HEK293 (cell line): ENCODE data around the gene DNMT1.
"Not testable (repeated sequence)": the region's sequence is repeated elsewhere in the genome, so short reads cannot be mapped to it uniquely, and the experiment has no call there.

ENCODE experiments used
- CTCF ChIA-PET: fragments of 350-600 bp; formaldehyde crosslinking; extraction: SDS; loops from one replicate; lab custom pipeline; 2021; ENCODE audit warnings: antibody characterized with exemption; lab: Yijun Ruan, JAX
- POLR2A ChIA-PET: fragments of 300-600 bp; formaldehyde crosslinking; extraction: SDS; loops from one replicate; lab custom pipeline; 2020; ENCODE audit warnings: antibody characterized with exemption, inconsistent platforms; lab: Yijun Ruan, JAX
- H3K27ac ChIP-seq: fragments of 200-500 bp; sonication (Bioruptor generic); 2 replicates; pipeline ENCODE4 v1.5.1; 2014; ENCODE audit warnings: low read depth, low read length, control low read depth, inconsistent platforms; ENCODE audit errors: extremely low read depth
- H3K36me3 ChIP-seq, 2 experiments: fragments of 200-500 bp in 1 of 2; sonication (Bioruptor generic) in 1 of 2; 1 replicate in 1 of 2; 2 replicates in 1 of 2; pipeline ENCODE4 v1.5.1; 2014 to 2017; ENCODE audit warnings: inconsistent platforms in 2 of 2, low read length in 2 of 2; ENCODE audit not compliant: control insufficient read depth in 2 of 2, insufficient read depth in 1 of 2
- H3K4me1 ChIP-seq: fragments of 200-500 bp; sonication (Bioruptor generic); 2 replicates; pipeline ENCODE4 v1.5.1; 2014; ENCODE audit warnings: mild to moderate bottlenecking, low read length, inconsistent platforms; ENCODE audit not compliant: control insufficient read depth, insufficient read depth
- H3K4me3 ChIP-seq: 2 replicates; pipeline ENCODE4 v1.5.1; 2011; ENCODE audit warnings: low read depth, mild to moderate bottlenecking, control low read depth, low read length, moderate library complexity
- H3K9me3 ChIP-seq: fragments of 200-500 bp; sonication (Bioruptor generic); 2 replicates; pipeline ENCODE4 v1.5.1; 2014; ENCODE audit warnings: low read depth, low read length, inconsistent platforms; ENCODE audit not compliant: control insufficient read depth, insufficient read depth
- TRIM28 ChIP-seq: IDR thresholded peaks from 2 replicates; pipeline ENCODE4 v1.6.1; 2011; ENCODE audit warnings: low read length, control low read depth, borderline replicate concordance
- ZBTB21 ChIP-seq: fragments of 450-650 bp; formaldehyde crosslinking; IDR thresholded peaks from 2 replicates; pipeline ENCODE4 v1.5.1; 2017; ENCODE audit warnings: missing biosample characterization, missing genetic modification characterization
- ZNF121 ChIP-seq: fragments of 450-650 bp; formaldehyde crosslinking; IDR thresholded peaks from 2 replicates; pipeline ENCODE4 v1.5.1; 2016; ENCODE audit warnings: missing biosample characterization, missing genetic modification characterization
- ZNF146 ChIP-seq: fragments of 450-650 bp; formaldehyde crosslinking; IDR thresholded peaks from 2 replicates; pipeline ENCODE4 v1.5.1; 2016; ENCODE audit warnings: missing biosample characterization, missing genetic modification characterization
- ZNF23 ChIP-seq: fragments of 450-650 bp; formaldehyde crosslinking; IDR thresholded peaks from 2 replicates; pipeline ENCODE4 v1.5.1; 2016; ENCODE audit warnings: missing biosample characterization, missing genetic modification characterization, borderline replicate concordance
- ZNF292 ChIP-seq: fragments of 450-650 bp; formaldehyde crosslinking; IDR thresholded peaks from 2 replicates; pipeline ENCODE4 v1.5.1; 2016; ENCODE audit warnings: low read depth, missing biosample characterization, missing genetic modification characterization, borderline replicate concordance
- ZNF341 ChIP-seq: fragments of 450-650 bp; formaldehyde crosslinking; IDR thresholded peaks from 2 replicates; pipeline ENCODE4; 2016; ENCODE audit warnings: low read depth, missing biosample characterization, missing genetic modification characterization
- ZNF391 ChIP-seq: fragments of 450-650 bp; formaldehyde crosslinking; IDR thresholded peaks from 2 replicates; pipeline ENCODE4 v1.5.1; 2016; ENCODE audit warnings: low read depth, missing biosample characterization, missing genetic modification characterization, borderline replicate concordance
- ZNF624 ChIP-seq: fragments of 450-650 bp; formaldehyde crosslinking; IDR thresholded peaks from 2 replicates; pipeline ENCODE4 v1.5.1; 2017; ENCODE audit warnings: missing biosample characterization, missing genetic modification characterization
- ZNF626 ChIP-seq: fragments of 450-650 bp; sonication (Bioruptor Pico); formaldehyde crosslinking; IDR thresholded peaks from 2 replicates; pipeline ENCODE4 v1.5.1; 2018; ENCODE audit warnings: missing biosample characterization, missing genetic modification characterization, inconsistent platforms
- ZNF654 ChIP-seq: fragments of 450-650 bp; formaldehyde crosslinking; IDR thresholded peaks from 2 replicates; pipeline ENCODE4 v1.5.1; 2016; ENCODE audit warnings: low read depth, missing biosample characterization, missing genetic modification characterization
- TF ChIP-seq, protein P1 (sequence below): fragments of 450-650 bp; IDR thresholded peaks from 2 replicates; pipeline ENCODE4 v1.5.1; 2018; ENCODE audit warnings: missing biosample characterization, missing genetic modification characterization
- TF ChIP-seq, protein P2 (sequence below): fragments of 450-650 bp; formaldehyde crosslinking; IDR thresholded peaks from 2 replicates; pipeline ENCODE4 v1.5.1; 2016; ENCODE audit warnings: missing biosample characterization, missing genetic modification characterization, borderline replicate concordance

Gene DNMT1

DNA sequence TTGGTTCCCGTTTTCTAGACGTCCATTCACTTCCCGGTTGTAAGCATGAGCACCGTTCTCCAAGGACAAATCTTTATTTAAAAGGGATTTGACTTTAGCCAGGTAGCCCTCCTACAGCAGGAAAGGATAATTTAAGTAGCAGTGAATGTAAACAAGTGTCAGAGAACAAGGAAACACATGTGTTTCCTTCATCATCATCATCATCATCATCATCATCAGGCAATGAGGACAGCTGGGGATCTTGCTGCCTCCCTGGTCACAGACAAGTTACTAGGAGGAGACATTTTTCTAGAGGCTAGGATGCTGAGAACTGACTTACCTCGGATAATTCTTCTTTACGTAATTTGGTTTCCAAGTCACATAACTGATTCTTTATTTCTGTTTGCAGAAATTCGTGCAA is 14.3 kb downstream of the DNMT1 start:
- TF ChIP-seq, protein P1, sequence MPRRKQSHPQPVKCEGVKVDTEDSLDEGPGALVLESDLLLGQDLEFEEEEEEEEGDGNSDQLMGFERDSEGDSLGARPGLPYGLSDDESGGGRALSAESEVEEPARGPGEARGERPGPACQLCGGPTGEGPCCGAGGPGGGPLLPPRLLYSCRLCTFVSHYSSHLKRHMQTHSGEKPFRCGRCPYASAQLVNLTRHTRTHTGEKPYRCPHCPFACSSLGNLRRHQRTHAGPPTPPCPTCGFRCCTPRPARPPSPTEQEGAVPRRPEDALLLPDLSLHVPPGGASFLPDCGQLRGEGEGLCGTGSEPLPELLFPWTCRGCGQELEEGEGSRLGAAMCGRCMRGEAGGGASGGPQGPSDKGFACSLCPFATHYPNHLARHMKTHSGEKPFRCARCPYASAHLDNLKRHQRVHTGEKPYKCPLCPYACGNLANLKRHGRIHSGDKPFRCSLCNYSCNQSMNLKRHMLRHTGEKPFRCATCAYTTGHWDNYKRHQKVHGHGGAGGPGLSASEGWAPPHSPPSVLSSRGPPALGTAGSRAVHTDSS (tag by site-specific recombination), result peak; percentile 95
- no peak for TF ChIP-seq ZNF654
- TF ChIP-seq, all 188 proteins: peak for 1
- no peaks in the 10 kb centered on the region for H3K9me3 ChIP-seq
- H3K4me1 ChIP-seq, result no peaks in the 10 kb centered on the region
- POLR2A ChIA-PET, result no interaction called here
- no peak overlapping the region for H3K4me3 ChIP-seq
- H3K36me3 ChIP-seq, result peaks cover 70 to 75% of the 10 kb centered on the region in 2 experiments
- H3K27ac ChIP-seq, result no peak overlapping the region
- CTCF ChIA-PET, result interaction anchor here (1.8 kb wide), 1 partner anchor 70 kb away, joined by 6 read pairs; no protein-coding TSS in a partner anchor

DNA sequence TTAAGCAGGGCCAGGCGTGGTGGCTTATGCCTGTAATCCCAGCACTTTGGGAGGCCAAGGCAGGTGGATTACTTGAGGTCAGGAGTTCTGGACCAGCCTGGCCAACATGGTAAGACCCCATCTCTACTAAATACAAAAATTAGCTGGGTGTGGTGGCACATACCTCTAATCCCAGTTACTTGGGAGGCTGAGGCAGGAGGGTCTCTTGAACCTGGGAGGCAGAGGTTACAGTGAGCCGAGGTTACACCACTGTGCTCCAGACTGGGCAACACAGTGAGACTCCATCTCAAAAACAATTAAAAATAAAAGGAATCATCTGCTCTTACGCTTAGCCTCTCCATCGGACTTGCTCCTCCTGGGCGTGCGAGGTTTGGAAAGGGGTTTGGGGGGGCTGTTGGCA is 14.7 kb downstream of the DNMT1 start:
- H3K9me3 ChIP-seq, H3K4me1 ChIP-seq, H3K27ac ChIP-seq, POLR2A ChIA-PET, CTCF ChIA-PET, H3K4me3 ChIP-seq: not testable (repeated sequence)
- H3K36me3 ChIP-seq, result peaks cover 72 to 76% of the 10 kb centered on the region in 2 experiments
- TF ChIP-seq ZNF121, result peak; percentile 87

DNA sequence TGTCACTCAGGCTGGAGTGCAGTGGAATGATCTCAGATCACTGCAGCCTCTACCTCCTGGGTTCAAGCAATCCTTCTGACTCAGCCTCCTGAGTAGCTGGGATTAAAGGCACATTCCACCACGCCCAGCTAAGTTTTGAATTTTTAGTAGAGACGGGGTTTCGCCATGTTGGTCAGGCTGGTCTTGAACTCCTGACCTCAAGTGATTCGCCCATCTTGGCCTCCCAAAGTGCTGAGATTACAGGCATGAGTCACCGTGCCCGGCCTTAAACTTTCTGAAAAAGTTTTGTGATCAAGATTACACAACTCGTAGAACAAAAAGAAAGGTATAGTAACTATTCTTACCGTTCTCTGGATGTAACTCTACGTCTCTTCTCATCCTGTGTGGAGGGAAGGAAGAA is 21.2 kb downstream of the DNMT1 start:
- CTCF ChIA-PET, result interaction anchor here (0.7 kb wide), 1 partner anchor 172 kb away, joined by 3 read pairs; no protein-coding TSS in a partner anchor
- peaks cover 87 to 92% of the 10 kb centered on the region in 2 experiments for H3K36me3 ChIP-seq
- no peaks in the 10 kb centered on the region for H3K9me3 ChIP-seq
- H3K4me3 ChIP-seq, result no peak overlapping the region
- TF ChIP-seq ZNF391 (tag by site-specific recombination), result no peak
- TF ChIP-seq ZNF626 (tag by site-specific recombination), result no peak
- no peak for TF ChIP-seq ZNF23 (tag by site-specific recombination)
- TF ChIP-seq ZNF624 (tag by site-specific recombination), result no peak
- no peak for TF ChIP-seq ZBTB21 (tag by site-specific recombination)
- TF ChIP-seq, protein P2, sequence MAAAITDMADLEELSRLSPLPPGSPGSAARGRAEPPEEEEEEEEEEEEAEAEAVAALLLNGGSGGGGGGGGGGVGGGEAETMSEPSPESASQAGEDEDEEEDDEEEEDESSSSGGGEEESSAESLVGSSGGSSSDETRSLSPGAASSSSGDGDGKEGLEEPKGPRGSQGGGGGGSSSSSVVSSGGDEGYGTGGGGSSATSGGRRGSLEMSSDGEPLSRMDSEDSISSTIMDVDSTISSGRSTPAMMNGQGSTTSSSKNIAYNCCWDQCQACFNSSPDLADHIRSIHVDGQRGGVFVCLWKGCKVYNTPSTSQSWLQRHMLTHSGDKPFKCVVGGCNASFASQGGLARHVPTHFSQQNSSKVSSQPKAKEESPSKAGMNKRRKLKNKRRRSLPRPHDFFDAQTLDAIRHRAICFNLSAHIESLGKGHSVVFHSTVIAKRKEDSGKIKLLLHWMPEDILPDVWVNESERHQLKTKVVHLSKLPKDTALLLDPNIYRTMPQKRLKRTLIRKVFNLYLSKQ (tag by site-specific recombination), result no peak
- no peak for TF ChIP-seq ZNF341
- TF ChIP-seq, all 188 proteins: peak for 0
- no peaks in the 10 kb centered on the region for H3K4me1 ChIP-seq
- H3K27ac ChIP-seq, result no peak overlapping the region
- POLR2A ChIA-PET, result no interaction called here

DNA sequence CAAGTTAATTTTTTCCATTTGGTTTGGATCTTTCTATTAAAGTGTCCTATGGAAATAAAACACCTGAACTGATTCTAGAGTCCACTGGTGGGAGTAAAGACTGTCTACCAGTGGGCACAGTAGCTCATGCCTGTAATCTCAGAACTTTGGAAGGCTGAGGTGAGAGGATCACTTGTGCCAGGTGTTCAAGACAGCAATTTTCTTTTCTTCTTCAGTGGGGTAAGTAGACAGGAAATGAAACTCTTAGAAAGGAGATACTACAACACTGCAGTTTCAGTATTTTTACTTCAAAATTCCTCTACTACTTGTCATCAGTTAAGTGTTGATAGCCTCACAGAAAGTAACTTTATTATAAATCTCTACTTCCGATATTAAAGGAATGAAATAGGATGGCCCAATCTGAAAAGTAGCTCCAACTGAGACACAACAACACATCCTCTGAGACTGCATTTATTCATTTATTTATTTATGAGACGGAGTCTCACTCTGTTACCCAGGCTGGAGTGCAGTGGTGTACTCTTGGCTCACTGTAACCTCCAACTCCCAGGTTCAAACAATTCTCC is 26.3 kb downstream of the DNMT1 start:
- CTCF ChIA-PET, result interaction anchor here (0.6 to 1.1 kb wide), 2 partner anchors 82 to 190 kb away, joined by 3 to 5 read pairs; no protein-coding TSS in a partner anchor
- POLR2A ChIA-PET, result interaction anchor here (1.1 kb wide), 1 partner anchor 10 kb away, joined by 3 read pairs; no protein-coding TSS in a partner anchor
- Histone ChIP-seq H3K9me3 (no peaks in the 10 kb centered on the region), H3K4me1 (no peaks in the 10 kb centered on the region), H3K36me3 (peaks cover 82 to 93% of the 10 kb centered on the region in 2 experiments; a peak in 2 of 3 replicates), H3K27ac (no peak overlapping the region), H3K4me3 (no peak overlapping the region)
- no peak for TF ChIP-seq TRIM28
- TF ChIP-seq ZNF146 (tag by site-specific recombination), result no peak
- TF ChIP-seq ZNF292, result no peak
- TF ChIP-seq ZNF341, result no peak
